Duodenal mucosa (tissue), 2 donors: ENCODE data around the gene KRT81.

Source experiments
- H3K27ac ChIP-seq: one replicate; pipeline ENCODE4 v1.7.0; 2013; ENCODE audit warnings: low read depth, low read length
- H3K27me3 ChIP-seq, 2 donors: one replicate each; pipeline ENCODE4 v1.7.0; 2013; ENCODE audit warnings: low read length in 2 of 2, control low read depth in 1 of 2; ENCODE audit not compliant: insufficient read depth in 2 of 2, control insufficient read depth in 1 of 2
- H3K36me3 ChIP-seq, 2 donors: one replicate each; pipeline ENCODE4 v1.7.0; 2013; ENCODE audit warnings: low read length in 2 of 2, control low read depth in 1 of 2; ENCODE audit not compliant: insufficient read depth in 2 of 2, control insufficient read depth in 1 of 2
- H3K4me1 ChIP-seq, 2 donors: one replicate each; pipeline ENCODE4 v1.7.0; 2013; ENCODE audit warnings: low read length in 2 of 2, control low read depth in 1 of 2; ENCODE audit not compliant: insufficient read depth in 2 of 2, control insufficient read depth in 1 of 2
- H3K4me3 ChIP-seq, 2 donors: one replicate each; pipeline ENCODE4 v1.7.0; 2013; ENCODE audit warnings: low read length in 2 of 2, low read depth in 1 of 2
- H3K9ac ChIP-seq, 2 donors: one replicate each; pipeline ENCODE4 v1.7.0; 2013; ENCODE audit warnings: low read length in 2 of 2, low read depth in 1 of 2
- H3K9me3 ChIP-seq, 2 donors: one replicate each; pipeline ENCODE4 v1.7.0; 2013; ENCODE audit warnings: low read length in 2 of 2, control low read depth in 1 of 2; ENCODE audit not compliant: control insufficient read depth in 1 of 2

Gene KRT81

GRCh38 chr12:52248541-52249461, 42.5 kb downstream of the KRT81 start:
- peaks cover 26 to 29% of the 10 kb centered on the region in 2 donors for H3K4me1 ChIP-seq
- no peak overlapping the region for H3K4me3 ChIP-seq
- no peaks in the 10 kb centered on the region for H3K9me3 ChIP-seq
- no peak overlapping the region for H3K27ac ChIP-seq
- H3K27me3 ChIP-seq: no peaks in the 10 kb centered on the region
- H3K36me3 ChIP-seq: no peaks in the 10 kb centered on the region
- H3K9ac ChIP-seq: no peak overlapping the region

- H3K4me3 ChIP-seq: no peak overlapping the region
- H3K9me3 ChIP-seq: no peaks in the 10 kb centered on the region
- H3K4me1 ChIP-seq: peaks cover 32 to 36% of the 10 kb centered on the region in 2 donors
- no peak overlapping the region for H3K27ac ChIP-seq
- no peak overlapping the region for H3K9ac ChIP-seq
- no peaks in the 10 kb centered on the region for H3K36me3 ChIP-seq
- H3K27me3 ChIP-seq: no peaks in the 10 kb centered on the region
Measured at GRCh38 chr12:52247622-52248540, 43.5 kb downstream of the KRT81 start.

GRCh38 chr12:52246720-52247621, 44.4 kb downstream of the KRT81 start:
- H3K27ac ChIP-seq: no peak overlapping the region
- H3K27me3 ChIP-seq: no peaks in the 10 kb centered on the region
- H3K36me3 ChIP-seq: no peaks in the 10 kb centered on the region
- H3K9me3 ChIP-seq: no peaks in the 10 kb centered on the region
- H3K9ac ChIP-seq: peak overlapping the region in 1 of 2 donors; percentile 5
- no peak overlapping the region for H3K4me3 ChIP-seq
- H3K4me1 ChIP-seq: peaks cover 32 to 36% of the 10 kb centered on the region in 2 donors

GRCh38 chr12:52245962-52246569, 45.3 kb downstream of the KRT81 start:
- Histone ChIP-seq H3K9me3 (no peaks in the 10 kb centered on the region), H3K9ac (no peak overlapping the region), H3K4me1 (peaks cover 32 to 36% of the 10 kb centered on the region in 2 donors), H3K27ac (no peak overlapping the region), H3K4me3 (no peak overlapping the region), H3K27me3 (no peaks in the 10 kb centered on the region), H3K36me3 (no peaks in the 10 kb centered on the region)

- Histone ChIP-seq H3K4me1 (peaks cover 32 to 36% of the 10 kb centered on the region in 2 donors), H3K27me3 (no peaks in the 10 kb centered on the region), H3K36me3 (no peaks in the 10 kb centered on the region), H3K27ac (no peak overlapping the region), H3K4me3 (no peak overlapping the region), H3K9me3 (no peaks in the 10 kb centered on the region), H3K9ac (no peak overlapping the region)
Measured at GRCh38 chr12:52245259-52245961, 45.9 kb downstream of the KRT81 start.

GRCh38 chr12:52244615-52244994, 46.7 kb downstream of the KRT81 start:
- peaks cover 32 to 36% of the 10 kb centered on the region in 2 donors for H3K4me1 ChIP-seq
- no peaks in the 10 kb centered on the region for H3K27me3 ChIP-seq
- no peak overlapping the region for H3K4me3 ChIP-seq
- no peak overlapping the region for H3K9ac ChIP-seq
- no peak overlapping the region for H3K27ac ChIP-seq
- no peaks in the 10 kb centered on the region for H3K9me3 ChIP-seq
- no peaks in the 10 kb centered on the region for H3K36me3 ChIP-seq

GRCh38 chr12:52243856-52244614, 47.3 kb downstream of the KRT81 start:
- no peaks in the 10 kb centered on the region for H3K27me3 ChIP-seq
- H3K4me3 ChIP-seq: no peak overlapping the region
- H3K27ac ChIP-seq: peak overlapping the region; percentile 5
- H3K36me3 ChIP-seq: no peaks in the 10 kb centered on the region
- H3K9ac ChIP-seq: peak overlapping the region in 1 of 2 donors; percentile 32
- H3K9me3 ChIP-seq: no peaks in the 10 kb centered on the region
- H3K4me1 ChIP-seq: peaks cover 31 to 32% of the 10 kb centered on the region in 2 donors

- Histone ChIP-seq H3K4me1 (peaks cover 29 to 32% of the 10 kb centered on the region in 2 donors), H3K36me3 (no peaks in the 10 kb centered on the region), H3K4me3 (no peak overlapping the region), H3K9me3 (no peaks in the 10 kb centered on the region), H3K27ac (peak overlapping the region; percentile 5), H3K27me3 (no peaks in the 10 kb centered on the region), H3K9ac (no peak overlapping the region)
Measured at GRCh38 chr12:52243259-52243855, 48.0 kb downstream of the KRT81 start.
